ENCODE data around the gene C5orf58.

Gene C5orf58

GRCh38 chr5:170232786-170233185, at the start of gene C5orf58:
Gene C5orf58, plus strand, starts transcription at chr5:170232985. Its CDS starts 1,992 bp downstream, at chr5:170234977.
- DNase-seq: no peak

GRCh38 chr5:170183816-170184687, 48.7 kb upstream of the C5orf58 start:
- peak; percentile 64 for DNase-seq

GRCh38 chr5:170184737-170185136, 48.0 kb upstream of the C5orf58 start:
- DNase-seq: no peak

GRCh38 chr5:170186156-170186555, 46.6 kb upstream of the C5orf58 start:
- no peak for DNase-seq

- no peak for DNase-seq
Measured at GRCh38 chr5:170186856-170187255, 45.9 kb upstream of the C5orf58 start.

- DNase-seq: no peak
Measured at GRCh38 chr5:170190436-170191134, 42.2 kb upstream of the C5orf58 start.

GRCh38 chr5:170192829-170193228, 40.0 kb upstream of the C5orf58 start:
- no peak for DNase-seq

- no peak for DNase-seq
Measured at GRCh38 chr5:170195961-170196360, 36.8 kb upstream of the C5orf58 start.

GRCh38 chr5:170200876-170201275, 31.9 kb upstream of the C5orf58 start:
- no peak for DNase-seq

GRCh38 chr5:170201311-170201710, 31.5 kb upstream of the C5orf58 start:
- no peak for DNase-seq

GRCh38 chr5:170202117-170202516, 30.7 kb upstream of the C5orf58 start:
- DNase-seq: no peak

- DNase-seq: no peak
Measured at GRCh38 chr5:170204202-170204601, 28.6 kb upstream of the C5orf58 start.

- no peak for DNase-seq
Measured at GRCh38 chr5:170206216-170206615, 26.6 kb upstream of the C5orf58 start.

- DNase-seq: no peak
Measured at GRCh38 chr5:170206958-170207357, 25.8 kb upstream of the C5orf58 start.

GRCh38 chr5:170211575-170212334, 21.0 kb upstream of the C5orf58 start:
- DNase-seq: peak; percentile 25

GRCh38 chr5:170216257-170216864, 16.4 kb upstream of the C5orf58 start:
- peak; percentile 60 for DNase-seq

GRCh38 chr5:170217831-170218230, 15.0 kb upstream of the C5orf58 start:
- no peak for DNase-seq

GRCh38 chr5:170218726-170219125, 14.1 kb upstream of the C5orf58 start:
- no peak for DNase-seq

- peak; percentile 86 for DNase-seq
Measured at GRCh38 chr5:170219615-170220014, 13.2 kb upstream of the C5orf58 start.

- no peak for DNase-seq
Measured at GRCh38 chr5:170220191-170220590, 12.6 kb upstream of the C5orf58 start.

GRCh38 chr5:170221327-170221741, 11.5 kb upstream of the C5orf58 start:
- no peak for DNase-seq

- peak; percentile 2 for DNase-seq
Measured at GRCh38 chr5:170223360-170223759, 9.4 kb upstream of the C5orf58 start.

GRCh38 chr5:170223906-170224305, 8.9 kb upstream of the C5orf58 start:
- DNase-seq: no peak
